WERI-Rb-1 (cell line): ENCODE measurements around the gene LATS2.

Experiments
- DNase-seq: peaks from one replicate; pipeline ENCODE4 v3.0.0-alpha.2; 2020
- H3K27ac ChIP-seq: fragments of 250-450 bp; sonication (Bioruptor Pico); 2 replicates; pipeline ENCODE4 v1.5.1; 2020; ENCODE audit warnings: mild to moderate bottlenecking, moderate library complexity
- H3K27me3 ChIP-seq: fragments of 250-450 bp; sonication (Bioruptor Pico); 2 replicates; pipeline ENCODE4 v1.5.1; 2021; ENCODE audit warnings: mild to moderate bottlenecking, low read depth, moderate library complexity; ENCODE audit not compliant: insufficient read depth, severe bottlenecking
- H3K36me3 ChIP-seq: fragments of 250-450 bp; sonication (Bioruptor Pico); 2 replicates; pipeline ENCODE4 v1.5.1; 2020; ENCODE audit warnings: mild to moderate bottlenecking, moderate library complexity
- H3K4me3 ChIP-seq: 2 replicates; pipeline ENCODE4 v1.5.1; 2011; ENCODE audit warnings: low read depth, mild to moderate bottlenecking, control low read depth, low read length
- H3K9me3 ChIP-seq: fragments of 250-450 bp; sonication (Bioruptor Pico); 2 replicates; pipeline ENCODE4 v1.5.1; 2021; ENCODE audit warnings: mild to moderate bottlenecking, moderate library complexity; ENCODE audit not compliant: severe bottlenecking
- CTCF ChIP-seq: IDR thresholded peaks from 2 replicates; pipeline ENCODE4 v1.5.1; 2011; ENCODE audit warnings: low read depth, mild to moderate bottlenecking, control low read depth, inconsistent platforms, low read length

The LATS2 gene

GRCh38 chr13:21043898-21044297, 17.5 kb downstream of the LATS2 start:
- Histone ChIP-seq H3K9me3 (no peaks in the 10 kb centered on the region), H3K36me3 (no peaks in the 10 kb centered on the region), H3K27ac (no peak overlapping the region), H3K4me3 (no peak overlapping the region), H3K27me3 (no peaks in the 10 kb centered on the region)
- no peak for TF ChIP-seq CTCF
- DNase-seq: no peak

- no peak overlapping the region for H3K27ac ChIP-seq
- no peak for TF ChIP-seq CTCF
Measured at GRCh38 chr13:21040120-21040826, 21.1 kb downstream of the LATS2 start.

GRCh38 chr13:21039097-21039800, 22.1 kb downstream of the LATS2 start:
- no peak for DNase-seq
- TF ChIP-seq CTCF: no peak
- H3K27ac ChIP-seq: no peak overlapping the region
- no peaks in the 10 kb centered on the region for H3K27me3 ChIP-seq
- no peaks in the 10 kb centered on the region for H3K36me3 ChIP-seq
- no peaks in the 10 kb centered on the region for H3K9me3 ChIP-seq
- H3K4me3 ChIP-seq: no peak overlapping the region

More at GRCh38 chr13:21040120-21040826, 21.1 kb downstream of the LATS2 start:
- Histone ChIP-seq H3K27me3 (no peaks in the 10 kb centered on the region), H3K36me3 (no peaks in the 10 kb centered on the region), H3K9me3 (no peaks in the 10 kb centered on the region), H3K4me3 (no peak overlapping the region)
- DNase-seq: no peak

- H3K9me3 ChIP-seq: no peaks in the 10 kb centered on the region
- H3K36me3 ChIP-seq: no peaks in the 10 kb centered on the region
- H3K27ac ChIP-seq: no peak overlapping the region
- no peak overlapping the region for H3K4me3 ChIP-seq
- no peak for TF ChIP-seq CTCF
- DNase-seq: no peak
- H3K27me3 ChIP-seq: no peaks in the 10 kb centered on the region
Measured at GRCh38 chr13:21037656-21038055, 23.7 kb downstream of the LATS2 start.

GRCh38 chr13:21035498-21035897, 25.9 kb downstream of the LATS2 start:
- no peak for TF ChIP-seq CTCF
- Histone ChIP-seq H3K4me3 (no peak overlapping the region), H3K27me3 (no peaks in the 10 kb centered on the region), H3K9me3 (no peaks in the 10 kb centered on the region), H3K27ac (no peak overlapping the region), H3K36me3 (no peaks in the 10 kb centered on the region)
- DNase-seq: no peak
